Keratinocyte (primary cell): ENCODE data around the gene ZNF70. TPM values are rescaled to one million over a fixed set of nuclear protein-coding genes. Genes with fewer than 3 reads are reported as not detected.

Source experiments
- DNase-seq: peaks from one replicate; pipeline ENCODE4 v3.0.0-alpha.2; 2011; ENCODE audit warnings: low read depth, missing footprints, low spot score
- FAIRE-seq: peaks from 2 replicates; lab custom pipeline; 2011; peaks lifted over from hg19 to GRCh38; lab: Jason Lieb, UNC
- H2AFZ ChIP-seq: 2 replicates; pipeline ENCODE4 v1.6.0; 2012; ENCODE audit warnings: low read length, control low read depth, inconsistent platforms; ENCODE audit not compliant: control insufficient read depth
- H3K27ac ChIP-seq: 2 replicates; pipeline ENCODE4 v1.5.1; 2011; ENCODE audit warnings: low read length; ENCODE audit not compliant: control insufficient read depth, insufficient read depth
- H3K27me3 ChIP-seq: 3 replicates; pipeline ENCODE4 v1.6.0; 2011; ENCODE audit warnings: low read length; ENCODE audit not compliant: control insufficient read depth, insufficient read depth; ENCODE audit errors: extremely low read depth
- H3K36me3 ChIP-seq, 2 experiments: 2 replicates in 1 of 2; 3 replicates in 1 of 2; pipeline ENCODE4 v1.5.1; 2011; ENCODE audit warnings: low read length in 2 of 2, mild to moderate bottlenecking in 1 of 2; ENCODE audit not compliant: control insufficient read depth in 2 of 2, insufficient read depth in 2 of 2; ENCODE audit errors: extremely low read depth in 1 of 2
- H3K4me1 ChIP-seq: 3 replicates; pipeline ENCODE4 v1.5.1; 2011; ENCODE audit warnings: low read length; ENCODE audit not compliant: control insufficient read depth, insufficient read depth; ENCODE audit errors: extremely low read depth
- H3K4me2 ChIP-seq: 3 replicates; pipeline ENCODE4 v1.6.0; 2011; ENCODE audit warnings: low read depth, low read length; ENCODE audit not compliant: control insufficient read depth, insufficient read depth; ENCODE audit errors: extremely low read depth
- H3K4me3 ChIP-seq, 3 experiments: fragments of 200-600 bp in 1 of 3; sonication (generic) in 1 of 3; 2 replicates in 2 of 3; 3 replicates in 1 of 3; pipeline ENCODE4 v1.5.1; 2011 to 2016; ENCODE audit warnings: low read length in 3 of 3, mild to moderate bottlenecking in 3 of 3, control low read depth in 2 of 3, inconsistent platforms in 1 of 3, low read depth in 1 of 3, mixed read lengths in 1 of 3, mixed run types in 1 of 3, moderate library complexity in 1 of 3; ENCODE audit not compliant: control insufficient read depth in 2 of 3, insufficient read depth in 2 of 3; ENCODE audit errors: extremely low read depth in 1 of 3
- H3K79me2 ChIP-seq: 2 replicates; pipeline ENCODE4 v1.6.0; 2012; ENCODE audit warnings: low read length; ENCODE audit not compliant: control insufficient read depth, insufficient read depth
- H3K9ac ChIP-seq: 3 replicates; pipeline ENCODE4 v1.6.0; 2011; ENCODE audit warnings: low read length; ENCODE audit not compliant: control insufficient read depth, insufficient read depth; ENCODE audit errors: extremely low read depth
- H3K9me1 ChIP-seq: 3 replicates; pipeline ENCODE4 v1.6.0; 2011; ENCODE audit warnings: low read length; ENCODE audit not compliant: control insufficient read depth, insufficient read depth; ENCODE audit errors: extremely low read depth
- H3K9me3 ChIP-seq: 2 replicates; pipeline ENCODE4 v1.5.1; 2012; ENCODE audit warnings: low read depth, low read length; ENCODE audit not compliant: control insufficient read depth
- H4K20me1 ChIP-seq: 3 replicates; pipeline ENCODE4 v1.6.0; 2011; ENCODE audit warnings: low read length; ENCODE audit not compliant: control insufficient read depth, insufficient read depth; ENCODE audit errors: extremely low read depth
- EZH2 ChIP-seq: IDR thresholded peaks from one replicate; pipeline ENCODE4 v1.6.1; 2012; ENCODE audit warnings: inconsistent platforms, mild to moderate bottlenecking, low read length, moderate library complexity
- dilution Hi-C: fragments of 300-500 bp; cut with MboI; formaldehyde crosslinking; loops from one replicate; pipeline ENCODE4 v1.7.0; 2020; ENCODE audit warnings: low sequenced_read_pairs; ENCODE audit not compliant: extremely low pct_ligation_motif_present
- polyA plus RNA-seq, 5 experiments: library from polyadenylated mRNA; depleted of rRNA in 3 of 5; stranded (reverse) in 3 of 5; stranded (forward) in 1 of 5; unstranded in 1 of 5; fragments of >200 nt; gene quantifications; 1 replicate in 1 of 5; 2 replicates in 3 of 5; 3 replicates in 1 of 5; pipeline versions ENCODE4 v1.2.1 to v1.2.3, GENCODE V29; 2011 to 2012; ENCODE audit warnings: missing spikeins in 2 of 5, low read depth in 1 of 5, low replicate concordance in 1 of 5
- TF ChIP-seq, protein P1 (sequence below), 3 experiments: IDR thresholded peaks in 1 of 3; conservative IDR thresholded peaks in 1 of 3; optimal IDR thresholded peaks in 1 of 3; 2 replicates in 2 of 3; 3 replicates in 1 of 3; pipeline versions ENCODE3 to v1.5.1; 2011; ENCODE audit warnings: low read length in 3 of 3, mild to moderate bottlenecking in 3 of 3, moderate library complexity in 2 of 3, control low read depth in 1 of 3, inconsistent platforms in 1 of 3; ENCODE audit not compliant: insufficient read depth in 2 of 3; ENCODE audit errors: extremely low read depth in 1 of 3

The ZNF70 gene
- polyA plus RNA-seq, 1 donor (not counting 4 experiments of a cell fraction or from before 2014, with no cell fraction given): 0.55 TPM

GRCh38 chr22:23767673-23768548 is 17.0 kb upstream of the ZNF70 start, which contains the start of gene CHCHD10:
Gene CHCHD10, minus strand, starts transcription at chr22:23767972. Its CDS starts 98 bp downstream, at chr22:23767874.
- no peak within 1 kb of the TSS for H3K27ac ChIP-seq
- H3K4me2 ChIP-seq: peak within 1 kb of the TSS; percentile 94
- H3K9me1 ChIP-seq: no peaks in the 10 kb centered on the region
- H4K20me1 ChIP-seq: no peaks in the 10 kb centered on the region
- peak within 1 kb of the TSS; percentile 72 for H3K9ac ChIP-seq
- H2AFZ ChIP-seq: peak within 1 kb of the TSS; percentile 95
- no peak for DNase-seq
- TF ChIP-seq, protein P1, sequence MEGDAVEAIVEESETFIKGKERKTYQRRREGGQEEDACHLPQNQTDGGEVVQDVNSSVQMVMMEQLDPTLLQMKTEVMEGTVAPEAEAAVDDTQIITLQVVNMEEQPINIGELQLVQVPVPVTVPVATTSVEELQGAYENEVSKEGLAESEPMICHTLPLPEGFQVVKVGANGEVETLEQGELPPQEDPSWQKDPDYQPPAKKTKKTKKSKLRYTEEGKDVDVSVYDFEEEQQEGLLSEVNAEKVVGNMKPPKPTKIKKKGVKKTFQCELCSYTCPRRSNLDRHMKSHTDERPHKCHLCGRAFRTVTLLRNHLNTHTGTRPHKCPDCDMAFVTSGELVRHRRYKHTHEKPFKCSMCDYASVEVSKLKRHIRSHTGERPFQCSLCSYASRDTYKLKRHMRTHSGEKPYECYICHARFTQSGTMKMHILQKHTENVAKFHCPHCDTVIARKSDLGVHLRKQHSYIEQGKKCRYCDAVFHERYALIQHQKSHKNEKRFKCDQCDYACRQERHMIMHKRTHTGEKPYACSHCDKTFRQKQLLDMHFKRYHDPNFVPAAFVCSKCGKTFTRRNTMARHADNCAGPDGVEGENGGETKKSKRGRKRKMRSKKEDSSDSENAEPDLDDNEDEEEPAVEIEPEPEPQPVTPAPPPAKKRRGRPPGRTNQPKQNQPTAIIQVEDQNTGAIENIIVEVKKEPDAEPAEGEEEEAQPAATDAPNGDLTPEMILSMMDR (optimal IDR thresholded peaks at IDR 0.05 in 1 of 3, IDR thresholded peaks at IDR 0.05 in 1 of 3, conservative IDR thresholded peaks at IDR 0.05 in 1 of 3; ENCODE audit: extremely low read depth in 1 of 3, insufficient read depth in 2 of 3, low read length in 3 of 3): peak; percentile 63 to 87 (median 81)
- TF ChIP-seq EZH2: no peak
- peaks cover 9% of the 10 kb centered on the region for H3K4me1 ChIP-seq
- peaks cover 12% of the 10 kb centered on the region for H3K27me3 ChIP-seq
- no peaks in the 10 kb centered on the region for H3K36me3 ChIP-seq
- peak within 1 kb of the TSS; percentile 62 to 75 (median 69) for H3K4me3 ChIP-seq
- no peaks in the 10 kb centered on the region for H3K9me3 ChIP-seq
- dilution Hi-C loops: no loop called here
- FAIRE-seq: no peak
- H3K79me2 ChIP-seq: no peaks in the 10 kb centered on the region

GRCh38 chr22:23767303-23767672 is 16.4 kb upstream of the ZNF70 start:
- Histone ChIP-seq H3K4me3 (peak overlapping the region; percentile 13 to 69 (median 62)), H3K36me3 (no peaks in the 10 kb centered on the region), H3K9ac (peak overlapping the region; percentile 72), H2AFZ (peak overlapping the region; percentile 95), H3K79me2 (no peaks in the 10 kb centered on the region), H3K9me3 (no peaks in the 10 kb centered on the region), H3K4me2 (peak overlapping the region; percentile 94), H4K20me1 (no peaks in the 10 kb centered on the region), H3K27me3 (peaks cover 9% of the 10 kb centered on the region), H3K27ac (no peak overlapping the region), H3K4me1 (peaks cover 7% of the 10 kb centered on the region), H3K9me1 (no peaks in the 10 kb centered on the region)
- dilution Hi-C loops: no loop called here
- TF ChIP-seq, protein P1 (optimal IDR thresholded peaks at IDR 0.05 in 1 of 3, IDR thresholded peaks at IDR 0.05 in 1 of 3, conservative IDR thresholded peaks at IDR 0.05 in 1 of 3; ENCODE audit: extremely low read depth in 1 of 3, insufficient read depth in 2 of 3, low read length in 3 of 3): no peak
- TF ChIP-seq EZH2: no peak
- no peak for DNase-seq
- FAIRE-seq: no peak
